ENCODE data around the gene PARP16. TPM values are rescaled to one million over a fixed set of nuclear protein-coding genes. Genes with fewer than 3 reads are reported as not detected.
A peak's percentile ranks its signal among the peaks of the same experiment; 100 is the strongest.

Gene PARP16
- total and polyA plus RNA-seq, 2 donors (not counting 1 experiment from before 2014, with no cell fraction given), result 3.6 to 4.9 TPM

- H3K4me1 ChIP-seq (ENCODE audit: control insufficient read depth, extremely low read depth, insufficient read depth, low read length), result no peaks in the 10 kb centered on the region
- no peak overlapping the region for H3K4me2 ChIP-seq (ENCODE audit: extremely low read depth, insufficient read depth, low read length)
- no peak overlapping the region for H3K4me3 ChIP-seq (replicated peaks in 1 of 4; ENCODE audit: control extremely low read depth in 1 of 4, insufficient read depth in 1 of 4, low read depth in 3 of 4, low read length in 4 of 4)
- no peaks in the 10 kb centered on the region for H3K36me3 ChIP-seq (ENCODE audit: control insufficient read depth, insufficient read depth, low read length)
- no peak overlapping the region for H3K9ac ChIP-seq (ENCODE audit: insufficient read depth, low read length)
- H3K27me3 ChIP-seq (ENCODE audit: control insufficient read depth, insufficient read depth, low read length), result no peaks in the 10 kb centered on the region
- H4K20me1 ChIP-seq (ENCODE audit: control insufficient read depth, extremely low read depth, insufficient read depth, low read length), result no peaks in the 10 kb centered on the region
- no peak overlapping the region for H2AFZ ChIP-seq (ENCODE audit: low read length)
- H3K79me2 ChIP-seq (ENCODE audit: control insufficient read depth, insufficient read depth, low read length), result no peaks in the 10 kb centered on the region
- TF ChIP-seq EZH2 (IDR thresholded peaks at IDR 0.05; ENCODE audit: low read length, missing control alignments), result no peak
- TF ChIP-seq CTCF (conservative IDR thresholded peaks at IDR 0.05 in 1 of 2, IDR thresholded peaks at IDR 0.05 in 1 of 2; ENCODE audit: low read depth in 1 of 2, low read length in 2 of 2), result no peak
- no peak overlapping the region for H3K27ac ChIP-seq (ENCODE audit: insufficient read depth, low read length)
- no peaks in the 10 kb centered on the region for H3K9me3 ChIP-seq (ENCODE audit: control insufficient read depth, insufficient read depth, low read depth, low read length)
- no peak for DNase-seq (ENCODE audit: low read depth in 2 of 2)
Measured at GRCh38 chr15:65264863-65265430, 21.7 kb downstream of the PARP16 start.

- no peaks in the 10 kb centered on the region for H4K20me1 ChIP-seq (ENCODE audit: control insufficient read depth, extremely low read depth, insufficient read depth, low read length)
- H3K9ac ChIP-seq (ENCODE audit: insufficient read depth, low read length), result no peak overlapping the region
- H3K79me2 ChIP-seq (ENCODE audit: control insufficient read depth, insufficient read depth, low read length), result no peaks in the 10 kb centered on the region
- no peak overlapping the region for H2AFZ ChIP-seq (ENCODE audit: low read length)
- no peak overlapping the region for H3K4me3 ChIP-seq (replicated peaks in 1 of 4; ENCODE audit: control extremely low read depth in 1 of 4, insufficient read depth in 1 of 4, low read depth in 3 of 4, low read length in 4 of 4)
- no peaks in the 10 kb centered on the region for H3K9me3 ChIP-seq (ENCODE audit: control insufficient read depth, insufficient read depth, low read depth, low read length)
- H3K27me3 ChIP-seq (ENCODE audit: control insufficient read depth, insufficient read depth, low read length), result no peaks in the 10 kb centered on the region
- DNase-seq (ENCODE audit: low read depth in 2 of 2), result peak in 1 of 2 donors; percentile 52
- no peaks in the 10 kb centered on the region for H3K36me3 ChIP-seq (ENCODE audit: control insufficient read depth, insufficient read depth, low read length)
- H3K4me1 ChIP-seq (ENCODE audit: control insufficient read depth, extremely low read depth, insufficient read depth, low read length), result no peaks in the 10 kb centered on the region
- no peak overlapping the region for H3K4me2 ChIP-seq (ENCODE audit: extremely low read depth, insufficient read depth, low read length)
- H3K27ac ChIP-seq (ENCODE audit: insufficient read depth, low read length), result no peak overlapping the region
- no peak for TF ChIP-seq CTCF (conservative IDR thresholded peaks at IDR 0.05 in 1 of 2, IDR thresholded peaks at IDR 0.05 in 1 of 2; ENCODE audit: low read depth in 1 of 2, low read length in 2 of 2)
- TF ChIP-seq EZH2 (IDR thresholded peaks at IDR 0.05; ENCODE audit: low read length, missing control alignments), result no peak
Measured at GRCh38 chr15:65263313-65263712, 23.4 kb downstream of the PARP16 start.

DNA sequence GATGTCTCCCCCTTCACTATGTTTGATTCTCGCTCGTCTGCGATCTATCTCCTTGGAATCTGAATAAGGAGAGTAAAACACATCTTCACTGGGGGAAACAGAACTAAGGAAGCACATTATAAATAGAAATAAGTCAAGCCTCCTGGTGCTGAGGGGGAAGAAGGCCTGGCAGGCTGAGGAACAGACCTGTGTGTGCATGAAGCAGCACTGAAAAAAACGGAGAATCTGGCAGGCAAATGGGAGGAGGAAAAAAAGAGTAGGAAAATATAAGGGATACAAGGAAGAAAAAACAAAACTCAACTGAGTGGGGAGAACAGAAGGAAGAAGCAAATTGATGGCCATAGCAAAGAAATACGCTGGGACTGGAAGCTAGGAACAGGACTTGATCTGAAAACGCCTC lies 25.7 kb downstream of the PARP16 start:
- Histone ChIP-seq H3K36me3 (ENCODE audit: control insufficient read depth, insufficient read depth, low read length) (no peaks in the 10 kb centered on the region), H3K27me3 (ENCODE audit: control insufficient read depth, insufficient read depth, low read length) (no peaks in the 10 kb centered on the region), H4K20me1 (ENCODE audit: control insufficient read depth, extremely low read depth, insufficient read depth, low read length) (no peaks in the 10 kb centered on the region), H3K4me3 (replicated peaks in 1 of 4; ENCODE audit: control extremely low read depth in 1 of 4, insufficient read depth in 1 of 4, low read depth in 3 of 4, low read length in 4 of 4) (no peak overlapping the region), H3K9ac (ENCODE audit: insufficient read depth, low read length) (no peak overlapping the region), H3K9me3 (ENCODE audit: control insufficient read depth, insufficient read depth, low read depth, low read length) (no peaks in the 10 kb centered on the region), H3K4me2 (ENCODE audit: extremely low read depth, insufficient read depth, low read length) (no peak overlapping the region), H3K79me2 (ENCODE audit: control insufficient read depth, insufficient read depth, low read length) (no peaks in the 10 kb centered on the region), H2AFZ (ENCODE audit: low read length) (no peak overlapping the region), H3K4me1 (ENCODE audit: control insufficient read depth, extremely low read depth, insufficient read depth, low read length) (no peaks in the 10 kb centered on the region), H3K27ac (ENCODE audit: insufficient read depth, low read length) (no peak overlapping the region)
- no peak for TF ChIP-seq EZH2 (IDR thresholded peaks at IDR 0.05; ENCODE audit: low read length, missing control alignments)
- DNase-seq (ENCODE audit: low read depth in 2 of 2), result no peak

All from fibroblast of lung (primary cell).